COLO829 (cell line): ENCODE data around the gene ASL.
A peak's percentile ranks its signal among the peaks of the same experiment; 100 is the strongest.
"Not testable (repeated sequence)": the region's sequence is repeated elsewhere in the genome, so short reads cannot be mapped to it uniquely, and the experiment has no call there.

ENCODE experiments used
- DNase-seq: peaks from one replicate; pipeline ENCODE4 v3.0.0; 2012; ENCODE audit warnings: low spot score

The ASL gene

GRCh38 chr7:66119245-66119850, 43.7 kb downstream of the ASL start:
- no peak for DNase-seq

- DNase-seq, result no peak
These were observed 47.5 kb downstream of the ASL start for GRCh38 chr7:66123175-66123528.

GRCh38 chr7:66124569-66124861, 48.9 kb downstream of the ASL start:
- not testable (repeated sequence) for DNase-seq

GRCh38 chr7:66125052-66125694, 49.6 kb downstream of the ASL start:
- DNase-seq, result no peak

DNA sequence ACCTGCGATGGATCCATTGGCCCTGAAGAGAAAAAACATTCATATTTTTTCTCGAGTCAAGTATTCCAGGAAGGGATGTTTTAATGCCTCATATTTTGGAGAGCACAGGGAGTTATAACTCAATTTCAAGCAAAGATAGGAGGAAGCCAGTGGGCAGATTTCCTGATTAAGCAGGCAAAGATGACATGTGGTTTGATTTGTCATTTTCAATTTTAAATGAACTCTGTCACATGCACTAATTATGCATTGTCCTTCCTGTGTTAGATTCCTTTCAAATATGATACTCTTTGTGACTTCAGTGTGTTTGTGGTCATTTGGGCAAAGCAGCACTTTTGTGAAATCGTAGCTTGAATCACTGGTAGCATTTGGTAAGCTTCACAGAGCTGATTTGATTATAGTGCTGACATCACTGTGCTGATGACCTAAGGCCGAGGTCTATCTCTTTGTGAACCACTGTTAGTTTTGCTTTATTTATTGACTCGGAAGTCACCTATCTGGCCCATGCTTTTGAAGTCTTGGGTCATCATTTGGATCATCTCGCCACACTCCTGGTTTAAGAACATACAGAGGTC, 50.2 kb downstream of the ASL start:
- DNase-seq, result not testable (repeated sequence)

- not testable (repeated sequence) for DNase-seq
These were observed 51.6 kb downstream of the ASL start for GRCh38 chr7:66127172-66127571.

DNA sequence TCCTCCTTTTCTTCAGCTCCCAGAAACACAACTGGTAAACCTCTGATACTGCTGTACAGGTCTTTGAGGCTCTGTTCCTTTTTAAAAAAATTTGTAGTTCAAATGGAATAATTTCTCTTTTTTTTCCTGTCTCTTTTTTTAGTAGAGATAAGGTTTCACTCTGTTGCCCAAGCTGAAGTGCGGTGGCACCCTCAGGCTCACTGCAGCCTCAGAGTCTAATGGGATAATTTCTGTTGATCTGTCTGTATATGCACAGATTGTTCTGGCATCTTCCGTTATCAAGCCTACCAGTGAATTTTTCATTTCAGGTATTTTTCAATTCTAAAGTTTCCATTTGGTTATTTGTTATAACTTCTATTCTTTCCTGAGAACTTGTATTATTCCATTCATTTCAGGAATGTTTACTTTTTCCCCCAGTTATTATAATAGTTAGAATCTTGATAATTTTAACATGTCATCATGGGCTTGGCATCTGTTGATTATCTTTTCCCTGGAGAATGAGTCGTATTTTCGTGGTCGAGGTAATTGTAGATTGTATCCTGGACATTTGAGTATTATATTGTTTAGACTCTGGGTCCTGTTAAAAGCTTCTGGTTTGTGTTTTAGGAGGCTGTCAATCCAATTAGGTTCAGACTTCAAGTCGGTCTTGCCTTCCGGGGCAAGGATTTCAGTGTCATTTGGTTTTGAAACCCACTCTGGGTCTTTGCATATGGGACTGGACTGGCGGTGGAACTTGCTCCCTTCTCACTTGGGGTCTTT, 63.6 kb downstream of the ASL start:
- no peak for DNase-seq

DNA sequence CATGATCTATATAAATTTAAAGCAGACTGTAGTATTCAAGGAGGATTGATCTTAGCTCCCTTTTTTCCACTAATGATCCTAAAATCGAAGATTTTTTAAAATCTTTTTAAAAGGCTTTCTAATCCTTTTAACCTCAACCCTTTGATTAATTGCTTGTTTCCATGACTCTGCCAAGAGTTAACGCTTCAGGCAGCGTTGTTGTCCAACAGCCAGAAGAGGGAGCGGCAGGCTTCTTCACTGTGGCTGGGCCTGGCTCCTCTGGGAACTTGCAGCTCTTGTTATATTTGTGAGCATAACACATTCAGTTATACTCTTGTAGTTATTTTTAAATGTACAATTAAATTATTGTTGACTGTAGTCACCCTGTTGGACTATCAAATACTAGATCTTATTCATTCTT, 65.3 kb downstream of the ASL start:
- DNase-seq, result peak; percentile 78

- no peak for DNase-seq
These were observed 66.7 kb downstream of the ASL start for GRCh38 chr7:66142334-66142733.

DNA sequence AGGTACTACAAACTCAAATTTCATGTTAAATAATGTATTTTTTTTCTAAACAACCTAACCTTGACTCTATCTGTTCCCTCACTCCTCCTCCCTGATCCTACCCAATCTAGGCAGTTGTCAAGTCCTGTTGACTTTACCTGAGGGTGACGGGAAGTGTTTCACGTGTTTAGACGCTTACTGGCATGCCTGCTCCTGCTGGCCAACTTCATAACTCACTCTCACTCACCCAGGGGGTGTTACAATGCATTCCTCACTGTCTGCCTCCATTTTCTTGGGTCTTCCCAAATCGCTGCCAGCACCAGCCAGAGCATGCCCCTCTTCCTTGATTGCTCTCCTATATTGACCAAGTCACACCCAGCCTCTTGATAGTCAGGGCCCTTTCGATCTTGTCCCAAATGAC, 67.4 kb downstream of the ASL start:
- DNase-seq, result no peak
